Fibroblast of skin of right quadriceps (primary cell): Measurements from ENCODE around the gene CHI3L1.

Source experiments
- DNase-seq: peaks from one replicate; pipeline ENCODE4 v3.0.0-alpha.2; 2013

CHI3L1 gene

DNA sequence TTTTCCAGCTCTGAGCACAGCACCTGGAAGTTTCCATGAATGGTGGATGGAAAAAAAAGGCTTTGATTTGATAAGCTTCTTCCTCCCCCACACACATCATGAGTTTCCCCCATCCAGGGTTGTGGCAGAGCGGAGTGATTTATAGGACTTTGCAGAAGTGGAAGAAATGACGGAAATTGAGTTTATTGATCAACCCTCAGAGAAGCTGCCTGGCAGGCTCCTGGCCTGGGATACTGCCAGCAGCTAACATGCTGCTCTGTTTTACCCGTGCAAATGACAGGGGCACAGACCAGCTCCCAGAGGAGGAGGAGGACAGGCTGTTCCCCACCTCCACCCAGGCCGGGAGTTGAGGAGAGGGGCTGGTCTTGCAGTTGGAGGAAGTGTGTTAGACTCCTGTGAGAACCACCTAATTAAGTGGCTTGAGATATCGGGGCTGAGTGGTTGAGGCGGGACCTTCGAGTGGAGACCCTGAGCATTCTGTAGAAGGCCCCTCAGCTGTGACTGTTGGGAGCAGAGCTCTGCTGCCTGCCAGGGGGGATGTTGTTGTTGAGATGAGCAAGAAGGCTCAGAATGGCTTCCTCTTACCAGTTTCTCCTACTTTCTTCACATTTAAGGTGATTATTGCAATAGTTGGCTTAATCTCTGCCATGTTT is 37.2 kb downstream of the CHI3L1 start:
- DNase-seq: no peak

DNA sequence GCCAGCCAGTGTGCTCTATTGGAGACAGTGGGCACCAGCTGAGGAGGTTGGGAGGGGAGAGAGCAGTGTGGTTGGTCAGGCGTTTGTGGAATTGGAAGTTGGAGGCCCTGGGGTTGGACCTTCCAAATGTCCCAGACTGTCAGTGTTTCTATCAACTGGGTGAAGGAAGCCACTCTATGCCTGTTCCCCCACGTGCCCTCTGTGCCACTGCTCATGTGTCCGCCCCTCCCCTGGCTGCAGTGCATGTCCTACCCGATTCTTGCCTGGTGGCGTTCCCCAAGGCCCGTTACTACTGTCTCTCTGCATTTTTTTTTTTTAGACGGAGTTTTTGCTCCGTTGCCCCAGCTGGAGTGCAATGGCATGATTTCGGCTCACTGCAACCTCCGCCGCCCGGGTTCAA is 37.9 kb downstream of the CHI3L1 start:
- no peak for DNase-seq

DNA sequence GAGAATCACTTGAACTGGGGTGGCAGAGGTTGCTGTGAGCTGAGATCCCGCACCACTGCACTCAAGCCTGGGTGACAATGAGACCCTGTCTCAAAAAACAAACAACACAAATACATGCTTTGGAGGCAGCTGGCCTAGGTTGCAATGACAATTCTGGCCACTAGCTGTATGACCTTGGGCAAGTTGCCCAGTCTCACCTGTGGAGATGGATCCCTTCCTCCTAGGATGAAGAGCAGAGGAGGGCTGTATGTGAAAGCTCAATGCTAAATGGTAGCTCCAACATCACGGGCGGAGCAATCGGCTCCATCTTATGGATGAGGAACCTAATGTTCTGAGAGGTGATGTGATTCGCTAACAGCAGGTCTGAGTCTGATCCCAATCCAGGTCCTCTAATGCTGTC is 38.4 kb downstream of the CHI3L1 start:
- no peak for DNase-seq

DNA sequence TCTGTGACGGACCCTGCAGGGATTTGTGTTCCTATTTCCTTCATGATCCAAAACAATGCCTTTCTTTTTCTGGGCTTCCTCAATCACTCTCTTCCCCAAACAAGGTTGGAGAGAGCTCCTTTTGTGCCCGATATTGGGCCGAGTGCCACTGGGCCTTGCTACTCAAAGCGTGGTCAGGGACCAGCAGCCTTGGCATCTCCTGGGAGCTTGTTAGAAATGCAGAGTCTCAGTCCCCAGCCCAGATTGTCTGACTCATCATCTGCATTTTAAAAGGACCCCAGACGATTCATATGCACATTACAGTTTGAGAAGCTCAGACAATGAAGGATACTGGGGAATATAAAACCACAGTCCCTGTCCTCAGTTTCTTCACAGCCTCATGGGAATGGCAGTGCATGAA is 39.1 kb downstream of the CHI3L1 start:
- DNase-seq: no peak

DNA sequence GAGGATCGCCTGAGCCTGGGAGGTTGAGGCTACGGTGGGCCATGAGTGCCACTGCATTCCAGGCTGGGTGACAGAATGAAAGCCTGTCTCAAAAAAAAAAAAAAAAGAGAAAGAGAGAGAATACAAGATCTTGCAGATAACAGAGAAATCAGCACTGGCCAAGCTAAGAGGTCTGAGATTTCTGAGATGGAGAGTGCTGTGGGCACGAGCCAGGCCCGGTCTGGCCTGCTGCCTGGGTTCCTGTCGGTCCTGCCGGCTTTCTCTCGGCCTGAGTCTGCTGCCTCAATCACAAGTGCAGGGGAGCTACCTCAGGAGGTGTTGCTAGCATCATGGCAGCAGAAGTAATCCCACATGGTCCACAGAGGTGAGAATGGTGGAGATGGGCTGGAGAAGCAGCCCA is 40.0 kb downstream of the CHI3L1 start:
- DNase-seq: no peak

DNA sequence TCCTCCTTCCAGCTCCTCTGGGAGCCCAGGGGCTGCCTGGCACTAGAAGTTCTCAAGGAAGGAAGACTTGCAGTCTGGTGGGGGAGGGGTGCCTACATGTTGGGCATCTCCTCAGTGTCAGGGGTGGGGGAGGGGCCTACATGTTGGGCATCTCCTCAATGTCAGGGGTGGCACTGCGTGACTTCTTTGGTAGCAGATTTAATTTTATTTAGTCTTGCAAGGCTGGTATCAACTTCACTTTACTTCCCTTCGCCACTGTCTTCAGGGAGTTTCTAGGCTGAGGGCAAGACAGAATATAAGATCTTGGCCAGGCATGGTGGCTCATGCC is 40.5 kb downstream of the CHI3L1 start:
- no peak for DNase-seq

DNA sequence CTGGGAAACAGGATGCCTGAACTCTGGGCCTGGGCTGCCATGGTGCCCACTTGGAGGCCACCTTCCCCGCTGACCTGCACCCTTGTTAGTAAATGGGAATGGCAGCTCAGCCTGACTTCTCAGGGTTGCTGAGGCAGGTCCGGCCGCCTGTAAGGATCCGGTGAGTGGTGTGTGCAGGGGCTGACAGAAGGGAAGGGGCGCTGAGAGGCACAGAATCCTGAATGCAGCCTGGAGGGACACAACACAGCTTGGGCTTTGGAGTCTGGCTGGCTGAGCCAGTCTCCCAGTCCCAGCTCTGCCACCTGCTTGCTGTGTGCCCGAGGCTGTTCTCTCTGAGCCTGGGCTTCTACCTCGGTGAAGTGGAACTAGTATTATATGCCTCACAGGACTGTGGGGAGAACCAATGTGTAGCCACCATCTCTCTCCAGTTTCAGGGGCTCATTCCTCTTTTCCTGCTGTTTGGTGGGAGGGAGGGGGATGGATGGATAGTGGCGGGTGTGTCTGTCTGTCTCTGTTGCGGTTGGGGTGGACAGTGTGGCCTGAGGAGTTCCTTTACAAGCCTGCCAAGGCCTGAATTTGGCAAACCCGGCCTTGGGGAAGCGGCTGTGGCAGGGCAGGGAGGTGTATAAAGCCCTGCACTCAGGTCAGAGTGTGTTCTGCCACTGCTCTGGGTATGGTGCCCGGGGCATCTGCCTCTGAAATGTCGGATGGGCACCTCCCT is 41.0 kb downstream of the CHI3L1 start:
- DNase-seq: no peak

DNA sequence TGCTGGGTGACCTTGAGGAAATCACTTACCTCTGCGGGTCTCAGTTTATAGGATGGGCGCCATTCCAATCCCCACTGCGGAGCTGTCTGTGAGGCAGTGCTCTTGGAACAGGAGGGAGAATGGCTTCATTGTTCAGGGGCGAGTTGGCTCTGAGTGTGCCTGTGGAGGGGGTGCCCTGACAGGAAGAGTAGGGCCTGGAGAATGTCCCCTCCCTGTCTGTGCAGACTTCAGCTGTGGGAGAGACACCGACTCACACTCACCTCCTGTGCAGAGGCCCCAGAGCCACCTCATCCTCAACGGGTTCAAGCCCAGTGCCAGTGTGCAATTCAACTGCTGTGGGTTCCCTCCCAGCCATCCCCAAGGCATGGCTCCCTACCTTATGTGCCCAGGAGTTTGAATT is 41.8 kb downstream of the CHI3L1 start:
- DNase-seq: peak; percentile 41

DNA sequence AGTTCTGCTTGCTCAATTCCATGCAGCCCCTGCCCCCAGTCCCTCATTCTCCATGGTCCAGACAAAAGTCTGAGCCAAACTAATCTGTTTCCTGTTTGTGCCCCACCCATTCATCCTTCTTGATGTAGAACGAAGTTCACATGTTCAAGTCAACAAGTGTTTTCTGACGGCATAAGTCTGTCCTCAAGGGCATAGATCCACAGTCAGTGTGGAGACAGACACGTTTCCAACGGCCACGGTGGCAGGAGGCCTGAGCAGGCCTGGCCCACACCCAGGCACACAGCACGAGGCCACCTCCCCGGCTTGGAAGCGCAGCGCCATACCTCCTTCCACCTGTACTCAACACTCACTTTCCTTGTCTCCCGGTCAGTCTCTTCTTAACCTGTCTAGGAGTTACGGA is 42.9 kb downstream of the CHI3L1 start:
- no peak for DNase-seq

DNA sequence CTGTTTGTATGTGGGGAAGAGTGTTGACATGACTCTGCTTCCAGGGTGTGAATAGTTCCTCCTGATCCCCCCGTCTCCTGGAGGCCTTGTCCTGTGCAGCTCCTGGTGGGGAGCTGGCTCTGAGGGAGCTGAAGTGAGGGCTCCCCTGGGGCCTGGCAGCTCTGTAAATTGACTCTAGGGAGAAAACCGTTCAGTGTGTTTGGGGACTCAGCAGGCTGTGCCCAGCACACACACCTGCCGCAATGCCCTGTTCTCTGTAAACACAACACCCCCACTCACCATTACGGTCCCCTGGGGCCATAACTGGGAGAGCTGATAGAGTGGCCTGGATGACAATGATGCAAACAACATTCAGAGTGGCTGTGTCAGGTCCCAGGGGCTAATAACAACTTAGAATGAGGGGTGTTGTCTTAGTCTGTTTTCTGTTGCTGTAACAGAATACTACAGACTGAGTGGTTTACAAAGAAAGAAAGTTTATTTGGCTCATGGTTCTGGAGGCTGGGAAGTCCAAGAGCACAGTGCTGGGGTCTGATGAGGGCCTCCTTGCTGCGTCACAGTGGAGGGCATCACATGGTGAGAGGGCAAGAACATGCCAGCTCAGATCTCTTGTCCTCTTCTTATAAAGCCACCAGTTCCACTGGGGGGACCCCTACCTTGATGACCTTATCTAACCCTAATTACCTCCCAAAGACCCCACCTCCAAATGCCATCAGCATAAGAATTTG is 43.7 kb downstream of the CHI3L1 start:
- DNase-seq: no peak

DNA sequence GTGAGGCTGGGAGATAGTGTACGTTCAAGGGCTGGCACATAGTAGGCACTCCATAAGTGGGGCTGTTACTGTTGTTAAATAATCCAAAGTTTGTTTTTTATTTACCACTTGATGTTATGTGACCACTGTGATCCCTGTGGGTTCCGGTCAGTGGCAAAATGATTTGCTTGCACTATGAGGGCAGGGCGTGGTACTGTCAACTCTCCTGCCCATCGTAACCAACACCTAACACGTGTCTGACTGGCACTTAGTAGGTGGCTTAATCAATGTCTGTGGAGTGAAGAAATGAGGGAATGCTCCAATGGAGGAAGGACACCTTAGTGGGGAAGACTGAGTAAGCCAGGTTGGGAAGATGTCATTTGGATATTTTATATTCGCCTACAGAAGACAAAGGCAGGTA is 44.4 kb downstream of the CHI3L1 start:
- no peak for DNase-seq

DNA sequence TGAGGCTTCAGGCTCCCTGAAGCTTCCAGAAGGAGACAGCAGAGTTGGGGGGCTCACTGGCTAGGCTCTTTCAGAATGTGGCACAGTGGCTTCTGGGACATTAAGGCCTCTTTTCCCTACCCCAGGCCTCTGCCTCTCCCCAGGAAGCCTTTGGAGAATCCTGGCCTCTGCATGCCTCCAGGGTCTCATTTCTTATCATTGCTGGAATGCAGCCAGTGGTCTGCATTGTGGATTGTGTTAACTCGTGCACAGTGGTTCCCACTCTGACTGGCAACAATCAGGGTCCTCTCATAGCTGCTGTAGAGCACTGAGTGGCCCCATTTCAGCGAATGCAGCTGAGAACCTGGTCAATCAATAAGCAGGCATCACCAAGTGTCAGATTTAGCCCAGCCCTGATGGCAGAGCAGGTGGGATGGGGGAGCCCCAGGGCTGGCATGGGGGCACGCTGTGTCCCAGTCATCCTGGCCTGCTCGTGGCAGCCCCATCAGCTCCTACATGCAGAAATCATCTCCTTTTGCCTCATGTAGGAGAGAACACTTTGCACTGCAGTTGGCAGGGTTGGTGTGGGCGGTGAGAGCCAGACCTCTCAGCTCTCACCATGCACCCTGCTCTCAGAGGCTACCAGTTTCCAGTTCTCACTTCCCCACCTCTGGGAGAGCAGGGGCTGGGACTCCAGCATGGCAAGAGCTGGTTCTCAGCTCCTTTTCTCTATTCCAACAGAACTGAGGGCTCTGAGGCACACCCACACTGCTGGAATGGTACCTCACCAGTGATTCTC is 45.6 kb downstream of the CHI3L1 start:
- no peak for DNase-seq

DNA sequence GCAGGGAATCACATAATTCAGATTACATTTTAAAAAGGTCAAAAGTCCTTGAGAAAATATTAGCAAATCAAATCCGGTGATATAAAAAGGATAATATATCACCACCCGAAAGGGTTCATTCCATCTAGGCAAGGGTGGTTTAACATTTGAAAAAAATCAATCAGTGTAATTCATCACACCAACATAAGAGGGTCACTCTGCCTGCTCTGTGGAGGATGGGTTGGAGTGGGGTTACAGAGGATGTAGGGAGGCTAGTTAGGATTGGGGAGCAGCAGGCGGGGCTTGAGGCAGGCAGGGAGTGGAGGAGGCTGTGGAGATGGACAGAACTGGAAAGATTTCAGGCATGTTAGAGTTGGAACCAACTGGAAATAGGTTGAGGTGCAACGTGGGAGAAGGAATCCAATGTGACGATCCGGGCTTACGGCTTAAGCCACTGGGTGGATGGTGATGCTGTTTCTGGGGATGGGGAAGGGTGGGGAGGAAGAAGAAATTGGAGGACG is 46.5 kb downstream of the CHI3L1 start:
- DNase-seq: no peak

DNA sequence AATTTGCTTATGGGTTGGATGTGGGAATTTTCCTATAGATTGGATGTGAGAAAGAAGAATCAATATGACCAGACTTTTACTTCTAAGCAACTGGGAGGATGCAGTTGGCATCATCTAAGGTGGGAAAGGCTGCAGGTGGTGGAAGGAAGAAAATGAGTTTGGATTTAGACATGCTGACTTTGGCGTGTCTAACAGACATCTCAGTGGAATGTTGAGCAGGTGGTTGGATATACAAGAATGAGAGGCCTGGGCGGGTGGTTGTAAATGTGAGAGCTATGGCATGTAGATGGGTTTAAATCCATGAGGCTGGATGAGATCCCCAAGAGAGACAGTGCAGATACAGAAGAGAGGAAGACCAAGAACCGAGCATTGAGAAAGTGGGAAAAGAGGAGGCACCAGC is 48.4 kb downstream of the CHI3L1 start:
- DNase-seq: no peak

DNA sequence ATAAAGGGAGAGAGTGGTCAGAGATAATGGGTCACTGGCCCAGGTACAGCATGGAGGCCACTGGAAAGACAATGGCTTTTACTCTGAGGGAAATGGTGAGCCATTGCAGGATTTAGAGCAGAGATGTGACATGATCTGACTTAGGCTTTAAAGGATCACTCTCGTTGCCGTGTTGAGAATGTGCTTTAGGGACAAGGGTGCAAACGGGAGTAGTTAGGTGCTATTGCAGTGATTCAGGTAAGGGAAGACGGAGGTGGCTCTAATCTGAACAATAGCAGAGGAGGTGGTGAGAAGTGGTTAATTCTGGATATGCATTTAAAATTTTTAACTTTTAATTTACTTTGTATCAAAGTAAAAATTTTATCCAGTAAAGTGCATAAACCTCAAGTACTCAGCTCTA is 49.2 kb downstream of the CHI3L1 start:
- no peak for DNase-seq

DNA sequence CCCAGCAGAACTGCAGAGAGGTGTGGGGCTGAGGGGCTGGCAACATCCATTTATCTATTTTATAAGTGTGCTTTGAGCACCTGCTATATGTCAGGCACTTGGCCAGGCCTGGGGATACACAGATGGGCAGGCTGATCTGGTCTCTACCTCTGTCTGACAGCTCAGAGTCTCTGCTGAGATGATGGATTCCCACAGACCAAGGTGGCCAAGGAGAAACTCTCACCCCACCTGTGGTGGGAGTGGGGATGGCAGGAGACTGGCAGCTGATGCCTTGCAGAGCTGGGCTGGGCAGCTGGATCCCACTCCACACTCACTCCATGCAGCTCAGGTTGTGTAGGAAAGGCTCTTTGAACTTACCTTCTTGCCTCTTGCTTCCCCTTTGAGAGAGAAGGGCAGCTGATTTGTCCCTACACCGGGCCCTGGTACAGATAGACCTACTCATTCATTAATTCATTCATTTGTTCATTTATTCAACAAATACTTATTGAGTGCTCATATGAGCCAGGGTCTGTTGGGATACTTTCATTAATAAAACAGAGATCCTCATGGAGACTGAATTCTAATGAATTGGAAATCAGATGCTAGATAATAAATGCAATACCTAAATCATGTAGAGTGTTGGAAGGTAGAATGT is 50.0 kb downstream of the CHI3L1 start:
- no peak for DNase-seq

DNA sequence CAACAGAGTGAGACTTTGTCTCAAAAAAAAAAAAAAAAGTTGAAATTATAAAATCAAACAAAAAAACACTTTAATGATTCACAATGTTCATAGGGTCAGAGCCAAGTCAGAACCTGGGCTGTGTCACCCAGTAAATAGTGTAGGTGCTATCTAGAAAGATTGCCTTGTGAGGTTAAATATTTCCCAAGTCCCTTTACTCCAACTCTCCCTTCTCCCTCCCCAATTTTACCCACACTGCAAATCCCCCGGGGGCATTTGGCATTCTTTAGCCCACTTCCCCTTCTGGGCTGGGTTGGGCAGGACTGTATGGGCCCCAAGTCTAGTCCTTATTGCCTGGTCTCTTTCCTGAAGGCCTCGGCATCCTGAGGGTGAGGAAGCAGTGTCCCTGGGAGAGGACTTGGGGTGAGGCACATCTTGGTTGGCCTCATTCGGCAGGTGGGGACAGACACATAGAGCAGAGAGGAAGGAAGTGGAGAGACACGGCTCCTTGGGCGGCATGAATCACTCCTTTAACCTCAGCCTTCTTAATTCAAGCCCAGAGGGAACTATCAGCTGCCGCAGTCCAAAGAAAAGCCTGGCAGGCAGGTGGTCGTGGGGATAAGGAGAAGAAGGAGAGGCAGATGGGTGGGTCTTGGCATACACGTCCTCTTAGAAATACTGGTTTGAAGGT is 50.7 kb downstream of the CHI3L1 start:
- no peak for DNase-seq

DNA sequence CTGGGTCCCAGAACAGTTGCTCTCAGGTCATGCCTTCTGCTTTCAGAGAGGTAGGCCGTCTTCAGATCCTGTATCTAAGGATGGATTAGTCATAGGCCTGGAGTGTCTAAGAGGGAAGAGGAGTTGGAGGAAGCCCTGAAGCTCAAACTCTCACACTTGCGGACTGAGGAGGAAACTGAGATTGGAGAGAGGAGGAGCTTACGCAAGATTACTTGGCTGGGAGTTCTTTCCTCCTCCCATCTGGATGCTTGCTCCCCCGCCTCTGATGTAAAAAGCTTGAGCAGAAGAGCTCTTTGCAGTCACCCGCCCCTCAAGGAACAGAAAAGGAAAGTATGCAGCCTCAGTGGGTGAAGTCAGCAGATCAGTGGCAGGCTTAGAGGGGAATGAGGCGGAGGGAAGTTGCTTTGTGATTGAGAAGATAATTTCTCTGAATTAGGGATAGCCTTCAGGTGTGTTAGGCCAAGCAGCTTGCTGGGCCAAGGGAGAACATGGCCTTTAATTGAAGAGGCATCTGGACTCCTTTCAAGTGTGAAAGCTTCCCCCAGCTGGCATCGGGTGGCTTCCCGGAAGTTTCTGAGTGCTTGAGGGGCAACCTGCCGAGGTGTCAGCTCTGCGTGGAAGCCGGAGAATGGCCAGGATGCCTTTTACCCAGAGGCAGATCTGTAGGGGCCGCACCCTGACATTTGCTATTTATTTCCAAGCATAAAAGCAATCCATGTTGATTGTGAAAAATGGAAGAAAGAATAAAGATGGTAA is 52.4 kb downstream of the CHI3L1 start:
- DNase-seq: peak; percentile 63

DNA sequence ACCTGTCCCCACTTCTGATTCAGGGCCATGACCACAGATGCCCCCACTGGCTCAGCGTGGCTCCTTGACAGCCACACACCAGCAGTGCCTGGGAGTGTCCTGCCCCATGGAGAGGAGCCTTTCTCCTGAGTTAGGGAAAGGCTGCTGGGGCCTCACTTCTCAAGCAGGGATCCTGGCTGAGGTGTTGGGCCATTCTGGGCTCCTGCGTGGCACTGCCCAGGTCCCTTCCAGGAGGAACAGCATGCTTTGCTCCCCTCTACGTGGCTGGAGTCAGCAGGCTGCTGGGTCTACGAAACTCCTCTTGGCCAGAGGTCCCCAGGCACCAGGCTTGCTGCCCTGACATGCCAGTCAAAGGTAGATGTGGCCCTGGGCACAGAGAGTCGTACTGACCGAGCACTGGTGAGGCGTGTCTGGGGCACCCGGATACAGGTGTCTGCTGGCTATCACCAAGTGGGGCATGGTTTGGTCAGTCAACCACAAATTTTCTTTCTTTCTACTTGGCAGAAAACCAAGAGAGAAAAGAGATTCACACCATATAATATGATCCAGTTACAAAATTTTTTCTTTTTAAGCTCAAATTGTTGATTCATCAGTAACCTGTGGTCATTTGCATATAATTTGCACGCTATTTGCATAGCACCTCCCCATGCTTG is 54.8 kb downstream of the CHI3L1 start:
- no peak for DNase-seq

DNA sequence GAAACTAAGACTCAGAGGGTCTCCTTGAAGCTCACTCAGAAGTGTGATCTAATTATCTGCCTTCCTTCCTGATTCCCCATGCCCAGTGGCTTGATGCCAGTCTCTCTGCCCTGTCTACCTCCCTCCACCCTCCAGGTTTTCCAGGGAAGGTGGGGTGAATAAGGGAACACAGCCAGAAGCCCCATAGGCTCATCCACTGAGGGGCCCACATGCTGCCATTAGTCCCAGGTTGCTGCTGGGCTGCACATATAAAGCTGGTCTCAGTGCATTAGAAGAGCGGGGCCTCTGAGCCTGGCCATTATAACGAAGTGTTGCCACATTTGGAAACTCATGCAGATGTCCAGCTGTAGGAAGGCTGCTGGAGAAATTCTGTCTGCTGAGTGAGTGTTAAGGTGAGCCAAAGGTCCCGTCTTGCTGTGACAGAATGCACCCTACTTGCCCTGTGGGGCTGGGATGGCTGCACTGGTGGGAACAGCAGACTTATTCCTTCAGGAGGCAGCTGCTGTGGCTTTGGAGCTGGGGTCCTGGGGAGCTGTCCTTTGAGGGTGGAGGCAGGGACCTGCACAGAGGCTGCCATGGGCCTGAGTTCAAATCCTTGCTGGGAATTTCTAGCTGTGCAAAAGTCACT is 56.0 kb downstream of the CHI3L1 start:
- DNase-seq: no peak
